Measurements from ENCODE around the gene CPE.
A peak's percentile ranks its signal among the peaks of the same experiment; 100 is the strongest.
"Not testable (repeated sequence)": the region's sequence is repeated elsewhere in the genome, so short reads cannot be mapped to it uniquely, and the experiment has no call there.

CPE gene

GRCh38 chr4:165403637-165404036 lies 24.8 kb downstream of the CPE start:
- DNase-seq (ENCODE audit: low read depth), result no peak

DNA sequence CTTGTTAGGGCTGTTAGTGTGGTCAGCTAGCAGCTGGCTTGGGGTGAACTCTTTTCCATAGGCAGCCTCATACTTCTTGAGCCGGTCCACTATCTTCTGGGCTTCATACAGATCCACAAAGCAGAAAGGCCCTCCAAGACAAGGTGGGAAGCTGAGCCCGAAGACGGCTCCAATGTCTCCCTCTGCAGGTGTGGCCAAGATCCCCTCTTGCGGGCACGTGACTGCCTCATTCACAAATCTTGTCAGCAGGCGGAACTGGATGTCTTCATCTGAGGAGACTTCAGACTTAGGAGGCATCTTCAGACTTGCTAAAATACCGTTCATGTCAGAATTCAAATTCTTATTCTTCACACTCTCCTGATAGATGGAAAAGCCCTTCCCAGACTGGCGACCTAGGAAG lies 25.3 kb downstream of the CPE start:
- DNase-seq (ENCODE audit: low read depth), result no peak

GRCh38 chr4:165404696-165405095 lies 25.9 kb downstream of the CPE start:
- DNase-seq (ENCODE audit: low read depth), result no peak

GRCh38 chr4:165410214-165410613 lies 31.4 kb downstream of the CPE start:
- DNase-seq (ENCODE audit: low read depth), result no peak

GRCh38 chr4:165415910-165416309 lies 37.1 kb downstream of the CPE start:
- DNase-seq (ENCODE audit: low read depth), result no peak

DNA sequence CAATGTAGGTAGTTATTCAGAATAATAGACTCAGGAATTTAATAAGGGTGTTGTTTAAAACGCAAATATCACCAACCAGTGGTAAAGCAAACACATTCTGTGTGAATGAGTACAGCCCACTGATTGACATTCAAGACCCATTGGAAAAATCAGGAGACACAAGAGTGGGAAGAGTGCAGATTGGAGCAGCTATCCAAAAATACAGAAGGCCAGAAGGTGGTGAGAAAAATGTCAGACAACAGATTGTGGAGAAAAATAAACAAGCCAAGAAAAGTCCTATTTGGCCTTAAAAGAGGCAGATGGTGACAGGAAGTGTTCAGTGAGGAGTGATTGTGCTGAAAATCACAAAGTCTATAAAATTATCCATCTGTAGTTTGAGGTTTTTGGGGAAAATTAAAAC lies 39.3 kb downstream of the CPE start:
- no peak for DNase-seq (ENCODE audit: low read depth)

- DNase-seq (ENCODE audit: low read depth), result no peak
Observed at GRCh38 chr4:165425629-165426028, 46.8 kb downstream of the CPE start.

DNA sequence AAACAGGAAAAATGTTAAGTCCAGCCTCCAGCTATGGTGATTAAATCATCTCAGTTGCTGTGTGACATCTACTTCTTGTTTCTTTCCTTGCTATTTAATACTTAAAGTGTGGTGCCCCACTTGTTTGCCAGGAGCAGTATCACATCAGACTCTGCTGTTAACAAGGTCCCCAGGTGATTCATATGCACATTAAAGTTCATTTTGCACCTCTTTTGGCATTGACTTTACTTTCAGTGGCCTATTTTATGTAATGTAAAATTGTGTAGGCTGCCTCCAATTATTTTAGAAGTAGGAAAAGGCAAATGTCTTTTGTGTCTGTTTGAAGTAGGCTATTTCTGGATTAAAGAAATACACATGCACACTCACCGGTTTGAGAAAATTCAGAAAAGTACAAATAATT lies 47.5 kb downstream of the CPE start:
- DNase-seq (ENCODE audit: low read depth), result no peak

DNA sequence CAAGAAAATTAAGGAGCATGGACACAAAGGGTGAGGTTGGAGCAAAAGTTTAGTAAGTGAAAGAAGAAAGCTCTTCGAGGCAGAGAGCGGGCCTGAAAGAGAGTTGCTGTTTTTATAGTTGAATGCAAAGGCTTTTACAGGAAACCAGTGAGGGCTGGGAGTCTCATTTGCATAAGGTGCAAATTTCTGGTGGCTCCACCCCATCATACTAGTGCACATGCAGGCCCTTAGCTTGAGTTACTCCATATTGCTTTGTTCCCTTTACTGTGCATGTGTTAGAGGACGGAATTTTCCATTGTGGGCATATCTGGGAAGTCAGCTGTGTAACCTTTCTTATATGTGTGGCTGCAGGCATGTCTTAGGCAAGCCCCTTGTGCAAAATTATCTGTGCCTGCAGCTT lies 48.0 kb downstream of the CPE start:
- no peak for DNase-seq (ENCODE audit: low read depth)

- no peak for DNase-seq (ENCODE audit: low read depth)
Observed at GRCh38 chr4:165428957-165429356, 50.1 kb downstream of the CPE start.

GRCh38 chr4:165433529-165433928 lies 54.7 kb downstream of the CPE start:
- no peak for DNase-seq (ENCODE audit: low read depth)

DNA sequence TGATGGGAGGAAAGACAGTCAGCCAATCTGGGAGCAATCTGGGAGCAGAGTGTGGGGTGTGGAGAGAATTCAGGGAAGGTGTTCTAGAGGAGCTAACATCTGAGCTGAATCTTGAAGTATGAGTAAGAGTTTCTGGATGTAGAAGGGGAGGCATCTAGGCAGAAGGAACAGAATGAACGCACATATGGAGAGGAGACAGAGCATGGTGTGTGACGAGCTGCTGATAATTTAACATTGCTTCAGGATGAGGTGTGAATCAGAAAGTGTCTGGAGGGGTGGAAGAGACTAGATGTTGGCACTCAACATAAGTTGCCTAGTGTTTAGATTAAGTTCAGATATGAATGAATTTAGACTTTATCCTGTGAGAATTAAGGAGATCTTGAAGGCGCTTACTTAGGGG lies 58.9 kb downstream of the CPE start:
- no peak for DNase-seq (ENCODE audit: low read depth)

- DNase-seq (ENCODE audit: low read depth), result no peak
Observed at GRCh38 chr4:165439344-165439743, 60.5 kb downstream of the CPE start.

DNA sequence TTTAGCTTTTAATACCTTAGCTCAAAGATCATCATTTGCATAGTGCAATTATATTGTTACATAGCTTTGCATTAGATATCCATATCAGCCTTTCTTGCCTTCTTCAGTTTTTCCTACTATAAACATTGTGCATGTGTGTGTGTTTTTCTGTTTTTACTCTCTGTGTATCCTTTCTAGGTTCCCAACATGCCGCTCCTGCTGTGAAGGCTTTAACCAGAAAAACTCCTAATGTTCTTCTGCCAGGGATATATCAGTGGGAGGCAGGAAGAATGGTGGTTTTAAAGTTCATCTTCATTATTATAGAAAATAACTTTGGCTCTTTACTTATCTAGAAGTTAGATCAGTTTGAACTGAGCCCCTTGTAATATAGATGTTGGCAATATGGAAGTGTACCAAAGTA lies 61.2 kb downstream of the CPE start:
- DNase-seq (ENCODE audit: low read depth), result no peak

DNA sequence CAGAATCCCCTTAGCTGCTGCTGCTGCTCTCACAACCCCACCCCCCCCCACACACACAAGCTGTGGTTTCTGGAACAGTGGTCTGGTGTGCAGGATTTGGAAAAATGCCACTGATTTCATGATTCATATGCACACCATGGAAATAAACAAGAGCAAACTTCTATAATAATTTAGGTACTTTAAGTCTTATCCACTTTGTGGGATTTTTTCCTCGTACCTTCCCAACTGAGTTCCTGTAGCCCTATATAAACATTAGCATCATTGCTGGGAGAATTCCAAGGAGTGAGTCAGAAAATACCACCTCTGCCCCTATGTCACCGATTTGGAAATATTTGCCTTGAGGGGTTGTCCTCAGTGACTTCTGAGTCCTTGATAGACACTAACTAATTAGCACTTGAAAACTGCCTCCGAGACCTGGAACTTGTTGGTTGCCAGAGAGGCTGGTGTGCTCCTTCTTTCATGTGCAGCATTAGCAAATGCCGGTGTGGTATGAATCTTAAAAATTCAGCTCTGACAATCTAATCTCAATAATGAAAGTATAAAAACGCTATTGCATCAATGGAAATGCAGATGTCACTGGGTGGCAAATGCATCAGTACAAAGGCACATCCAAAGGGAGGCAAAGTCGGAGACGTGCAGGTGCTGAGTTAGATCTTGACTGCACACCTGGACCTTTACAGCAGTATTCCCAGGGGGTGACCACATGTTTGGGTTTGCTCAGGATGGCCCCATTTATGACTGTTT lies 61.8 kb downstream of the CPE start:
- no peak for DNase-seq (ENCODE audit: low read depth)

DNA sequence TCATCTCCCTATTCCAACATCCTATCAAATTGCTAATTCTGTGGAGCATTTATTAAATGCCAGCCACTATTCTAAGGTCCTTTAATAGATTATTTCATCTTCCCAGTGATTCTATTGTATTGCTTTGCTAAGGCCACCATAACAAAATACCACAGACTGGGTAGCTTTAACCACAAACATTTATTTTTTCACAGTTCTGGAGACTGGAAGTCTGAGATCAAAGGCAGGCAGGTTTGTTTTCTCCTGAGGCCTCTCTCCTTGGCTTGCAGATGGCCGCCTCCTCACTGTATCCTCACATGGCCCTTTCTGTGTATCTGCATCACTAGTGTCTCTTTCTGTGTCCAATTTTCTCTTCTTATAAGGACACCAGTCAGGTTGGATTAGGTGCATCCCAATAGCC lies 64.5 kb downstream of the CPE start:
- no peak for DNase-seq (ENCODE audit: low read depth)

- no peak for DNase-seq (ENCODE audit: low read depth)
Observed at GRCh38 chr4:165448700-165449099, 69.9 kb downstream of the CPE start.

- no peak for DNase-seq (ENCODE audit: low read depth)
Observed at GRCh38 chr4:165449333-165449732, 70.5 kb downstream of the CPE start.

DNA sequence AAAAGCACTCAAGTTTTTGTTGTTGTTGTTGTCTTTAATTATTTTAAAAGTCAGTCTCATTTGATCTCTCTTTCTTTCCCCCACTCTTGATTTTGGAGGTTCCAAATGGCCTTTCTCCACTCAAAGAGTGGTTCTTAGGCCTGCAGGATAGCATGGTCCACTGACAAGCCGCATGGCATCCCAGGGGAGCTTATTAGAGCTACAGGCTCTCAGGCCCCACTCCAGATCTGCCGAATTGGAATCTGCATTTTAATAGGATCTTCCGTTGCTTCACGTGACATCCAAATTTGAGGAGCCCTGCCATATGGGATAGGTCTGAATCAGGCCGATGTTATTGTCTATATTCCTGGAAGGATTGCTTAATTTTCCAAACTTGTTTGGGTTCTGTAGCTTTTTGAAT lies 72.1 kb downstream of the CPE start:
- no peak for DNase-seq (ENCODE audit: low read depth)

DNA sequence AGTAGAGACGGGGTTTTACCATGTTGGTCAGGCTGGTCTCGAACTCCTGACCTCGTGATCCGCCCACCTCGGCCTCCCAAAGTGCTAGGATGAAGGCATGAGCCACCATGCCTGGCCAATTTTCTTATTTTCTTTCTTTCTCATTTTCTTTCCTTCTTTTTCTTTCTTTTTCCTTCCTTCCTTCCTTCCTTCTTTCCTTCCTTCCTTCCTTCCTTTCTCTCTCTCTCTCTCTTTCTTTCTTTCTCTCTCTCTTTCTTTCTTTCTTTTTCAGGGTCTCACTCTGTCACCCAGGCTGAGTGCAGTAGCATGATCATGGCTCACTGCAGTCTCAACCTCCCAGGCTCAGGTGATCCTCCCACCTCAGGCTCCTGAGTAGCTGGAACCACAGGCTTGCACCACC lies 74.3 kb downstream of the CPE start:
- DNase-seq (ENCODE audit: low read depth), result not testable (repeated sequence)

GRCh38 chr4:165454426-165454825 lies 75.6 kb downstream of the CPE start:
- DNase-seq (ENCODE audit: low read depth), result no peak

GRCh38 chr4:165457793-165458192 lies 79.0 kb downstream of the CPE start:
- no peak for DNase-seq (ENCODE audit: low read depth)

GRCh38 chr4:165458471-165458870 lies 79.7 kb downstream of the CPE start:
- no peak for DNase-seq (ENCODE audit: low read depth)

- peak; percentile 69 for DNase-seq (ENCODE audit: low read depth)
Observed at GRCh38 chr4:165461159-165461821, 82.5 kb downstream of the CPE start.
